ENCODE data around the gene HES7. TPM values are rescaled to one million over a fixed set of nuclear protein-coding genes. Genes with fewer than 3 reads are reported as not detected.

Gene HES7
- total RNA-seq, 4 donors from 2014 or later, result not detected

- no peaks in the 10 kb centered on the region for H3K36me3 ChIP-seq
- TF ChIP-seq EP300 (IDR thresholded peaks at IDR 0.05) (no peak), CTCF (IDR thresholded peaks at IDR 0.05) (no peak), POLR2A (IDR thresholded peaks at IDR 0.05) (no peak), POLR2AphosphoS5 (IDR thresholded peaks at IDR 0.05) (no peak)
- H3K9me3 ChIP-seq, result no peaks in the 10 kb centered on the region
- H3K27ac ChIP-seq, result no peak overlapping the region
- no peak for DNase-seq (ENCODE audit: low spot score in 2 of 2)
- H3K4me3 ChIP-seq, result no peak overlapping the region
- peaks cover 43% of the 10 kb centered on the region for H3K4me1 ChIP-seq
- H3K27me3 ChIP-seq, result peaks cover 90% of the 10 kb centered on the region
- WGBS, result 86% methylated on average over 13 of the region's 13 CpGs
Measured at GRCh38 chr17:8076502-8077266, 47.2 kb downstream of the HES7 start.

- Histone ChIP-seq H3K4me3 (no peak overlapping the region), H3K27me3 (peaks cover 92% of the 10 kb centered on the region), H3K4me1 (peaks cover 39% of the 10 kb centered on the region), H3K27ac (no peak overlapping the region), H3K36me3 (no peaks in the 10 kb centered on the region), H3K9me3 (no peaks in the 10 kb centered on the region)
- WGBS, result 95% methylated on average over 13 of the region's 14 CpGs
- DNase-seq (ENCODE audit: low spot score in 2 of 2), result no peak
- no peak for TF ChIP-seq POLR2A (IDR thresholded peaks at IDR 0.05)
- no peak for TF ChIP-seq CTCF (IDR thresholded peaks at IDR 0.05)
- no peak for TF ChIP-seq EP300 (IDR thresholded peaks at IDR 0.05)
- TF ChIP-seq POLR2AphosphoS5 (IDR thresholded peaks at IDR 0.05), result no peak
Measured at GRCh38 chr17:8075574-8076342, 48.1 kb downstream of the HES7 start.

GRCh38 chr17:8075081-8075480 lies 48.8 kb downstream of the HES7 start:
- Histone ChIP-seq H3K27ac (no peak overlapping the region), H3K4me1 (peaks cover 32% of the 10 kb centered on the region)
- no peak for TF ChIP-seq POLR2AphosphoS5 (IDR thresholded peaks at IDR 0.05)
- no peak for TF ChIP-seq CTCF (IDR thresholded peaks at IDR 0.05)
- no peak for TF ChIP-seq POLR2A (IDR thresholded peaks at IDR 0.05)
- no peak for TF ChIP-seq EP300 (IDR thresholded peaks at IDR 0.05)

GRCh38 chr17:8074554-8074953 lies 49.4 kb downstream of the HES7 start:
- Histone ChIP-seq H3K27ac (no peak overlapping the region), H3K4me1 (peaks cover 27% of the 10 kb centered on the region), H3K36me3 (no peaks in the 10 kb centered on the region), H3K4me3 (no peak overlapping the region), H3K9me3 (no peaks in the 10 kb centered on the region), H3K27me3 (peaks cover 84% of the 10 kb centered on the region)
- 52% methylated on average over 7 of the region's 7 CpGs for WGBS
- no peak for DNase-seq (ENCODE audit: low spot score in 2 of 2)
- TF ChIP-seq POLR2A (IDR thresholded peaks at IDR 0.05), result no peak
- no peak for TF ChIP-seq CTCF (IDR thresholded peaks at IDR 0.05)
- TF ChIP-seq EP300 (IDR thresholded peaks at IDR 0.05), result no peak
- TF ChIP-seq POLR2AphosphoS5 (IDR thresholded peaks at IDR 0.05), result no peak

More at GRCh38 chr17:8075081-8075480, 48.8 kb downstream of the HES7 start:
- no peak overlapping the region for H3K4me3 ChIP-seq
- WGBS, result 86% methylated on average over 3 of the region's 3 CpGs
- H3K27me3 ChIP-seq, result peaks cover 86% of the 10 kb centered on the region
- no peak for DNase-seq (ENCODE audit: low spot score in 2 of 2)
- H3K9me3 ChIP-seq, result no peaks in the 10 kb centered on the region
- H3K36me3 ChIP-seq, result no peaks in the 10 kb centered on the region
